ENCODE data around the gene LENG1.

- TF ChIP-seq CTCF (IDR thresholded peaks at IDR 0.05; ENCODE audit: borderline replicate concordance, extremely low read depth, low read length, poor library complexity, severe bottlenecking) (no peak), EZH2 (IDR thresholded peaks at IDR 0.05; ENCODE audit: borderline replicate concordance, low read depth, low read length, severe bottlenecking) (no peak)
Measured at GRCh38 chr19:54173359-54173699, 13.8 kb upstream of the LENG1 start.

Measured in DND-41 (cell line).